Measurements from ENCODE around the gene TXNRD2. TPM values are rescaled to one million over a fixed set of nuclear protein-coding genes. Genes with fewer than 3 reads are reported as not detected.
A peak's percentile ranks its signal among the peaks of the same experiment; 100 is the strongest.
"Not testable (repeated sequence)": the region's sequence is repeated elsewhere in the genome, so short reads cannot be mapped to it uniquely, and the experiment has no call there.

Gene TXNRD2
- total and polyA plus RNA-seq, 7 donors, result 13.7 to 35.1 (median 21.1) TPM

- no peak for DNase-seq
- no peaks in the 10 kb centered on the region for H3K27me3 ChIP-seq (ENCODE audit: insufficient read depth in 3 of 3, low read length in 2 of 3)
- 91 to 98% (median 94%) methylated on average over 6 of the region's 6 CpGs for WGBS, 3 donors
Measured at GRCh38 chr22:19837915-19838314, 103.7 kb downstream of the TXNRD2 start.

GRCh38 chr22:19836512-19836911, 105.1 kb downstream of the TXNRD2 start:
- TF ChIP-seq CTCF (IDR thresholded peaks at IDR 0.05), result no peak
- Histone ChIP-seq H3K9me3 (no peaks in the 10 kb centered on the region), H3K27me3 (ENCODE audit: insufficient read depth in 3 of 3, low read length in 2 of 3) (no peaks in the 10 kb centered on the region), H3K27ac (no peak overlapping the region), H3K36me3 (ENCODE audit: insufficient read depth in 1 of 2, low read depth in 1 of 2) (no peaks in the 10 kb centered on the region), H3K4me3 (no peak overlapping the region), H3K4me1 (no peaks in the 10 kb centered on the region)
- DNase-seq (no peak), ATAC-seq (no peak)
- intact Hi-C loops (cut with DNase I), result no loop called here

More at GRCh38 chr22:19837915-19838314, 103.7 kb downstream of the TXNRD2 start:
- H3K4me1 ChIP-seq, result no peaks in the 10 kb centered on the region
- no peak for ATAC-seq
- H3K9me3 ChIP-seq, result no peaks in the 10 kb centered on the region
- no peak overlapping the region for H3K4me3 ChIP-seq
- intact Hi-C loops (cut with DNase I), result no loop called here
- no peaks in the 10 kb centered on the region for H3K36me3 ChIP-seq (ENCODE audit: insufficient read depth in 1 of 2, low read depth in 1 of 2)
- no peak for TF ChIP-seq CTCF (IDR thresholded peaks at IDR 0.05)
- H3K27ac ChIP-seq, result no peak overlapping the region

- Histone ChIP-seq H3K36me3 (ENCODE audit: insufficient read depth in 1 of 2, low read depth in 1 of 2) (no peaks in the 10 kb centered on the region), H3K4me1 (no peaks in the 10 kb centered on the region), H3K27me3 (ENCODE audit: insufficient read depth in 3 of 3, low read length in 2 of 3) (no peaks in the 10 kb centered on the region), H3K27ac (peak overlapping the region; percentile 44), H3K9me3 (no peaks in the 10 kb centered on the region), H3K4me3 (no peak overlapping the region)
- intact Hi-C loops (cut with DNase I), result no loop called here
- TF ChIP-seq CTCF (IDR thresholded peaks at IDR 0.05), result no peak
- ATAC-seq (no peak), DNase-seq (no peak)
Measured at GRCh38 chr22:19834599-19834998, 107.0 kb downstream of the TXNRD2 start.

GRCh38 chr22:19833327-19833726, 108.3 kb downstream of the TXNRD2 start:
- intact Hi-C loops (cut with DNase I); ATAC-seq: not testable (repeated sequence)
- WGBS, 3 donors, result 88 to 97% (median 92%) methylated on average over 9 of the region's 9 CpGs

GRCh38 chr22:19832476-19833108, 109.0 kb downstream of the TXNRD2 start:
- intact Hi-C loops (cut with DNase I), result no loop called here
- Histone ChIP-seq H3K36me3 (ENCODE audit: insufficient read depth in 1 of 2, low read depth in 1 of 2) (no peaks in the 10 kb centered on the region), H3K9me3 (no peaks in the 10 kb centered on the region), H3K4me1 (no peaks in the 10 kb centered on the region), H3K4me3 (no peak overlapping the region), H3K27ac (no peak overlapping the region), H3K27me3 (ENCODE audit: insufficient read depth in 3 of 3, low read length in 2 of 3) (no peaks in the 10 kb centered on the region)
- WGBS, 3 donors, result 86 to 91% (median 87%) methylated on average over 7 of the region's 7 CpGs
- no peak for ATAC-seq
- DNase-seq, result no peak
- no peak for TF ChIP-seq CTCF (IDR thresholded peaks at IDR 0.05)

More at GRCh38 chr22:19833327-19833726, 108.3 kb downstream of the TXNRD2 start:
- H3K4me1 ChIP-seq; H3K9me3 ChIP-seq; H3K36me3 ChIP-seq (ENCODE audit: insufficient read depth in 1 of 2, low read depth in 1 of 2); H3K4me3 ChIP-seq; H3K27ac ChIP-seq; H3K27me3 ChIP-seq (ENCODE audit: insufficient read depth in 3 of 3, low read length in 2 of 3); DNase-seq: not testable (repeated sequence)

- 77 to 98% (median 79%) methylated on average over 3 of the region's 3 CpGs for WGBS, 3 donors
- H3K27me3 ChIP-seq (ENCODE audit: insufficient read depth in 3 of 3, low read length in 2 of 3); H3K36me3 ChIP-seq (ENCODE audit: insufficient read depth in 1 of 2, low read depth in 1 of 2); ATAC-seq; H3K27ac ChIP-seq; H3K4me3 ChIP-seq; H3K4me1 ChIP-seq; DNase-seq; H3K9me3 ChIP-seq; intact Hi-C loops (cut with DNase I): not testable (repeated sequence)
Measured at GRCh38 chr22:19831979-19832378, 109.6 kb downstream of the TXNRD2 start.
